ENCODE data around the gene NPAS2. TPM values are rescaled to one million over a fixed set of nuclear protein-coding genes. Genes with fewer than 3 reads are reported as not detected.

The NPAS2 gene
- total and polyA plus RNA-seq, 2 donors (not counting 1 experiment from before 2014, with no cell fraction given) = 3.6 to 4.9 TPM

GRCh38 chr2:100802066-100802465 is 17.9 kb upstream of the NPAS2 start:
- DNase-seq (ENCODE audit: low read depth in 2 of 2) = peak in 1 of 2 donors; percentile 56
- no peaks in the 10 kb centered on the region for H3K36me3 ChIP-seq (ENCODE audit: control insufficient read depth, insufficient read depth, low read length)
- TF ChIP-seq EZH2 (IDR thresholded peaks at IDR 0.05; ENCODE audit: low read length, missing control alignments) (no peak), CTCF (conservative IDR thresholded peaks at IDR 0.05 in 1 of 2, IDR thresholded peaks at IDR 0.05 in 1 of 2; ENCODE audit: low read depth in 1 of 2, low read length in 2 of 2) (no peak)
- no peak overlapping the region for H3K27ac ChIP-seq (ENCODE audit: insufficient read depth, low read length)
- H3K79me2 ChIP-seq (ENCODE audit: control insufficient read depth, insufficient read depth, low read length) = no peaks in the 10 kb centered on the region
- peaks cover 2% of the 10 kb centered on the region for H3K27me3 ChIP-seq (ENCODE audit: control insufficient read depth, insufficient read depth, low read length)
- no peak overlapping the region for H3K9ac ChIP-seq (ENCODE audit: insufficient read depth, low read length)
- no peak overlapping the region for H2AFZ ChIP-seq (ENCODE audit: low read length)
- H3K4me2 ChIP-seq (ENCODE audit: extremely low read depth, insufficient read depth, low read length) = no peak overlapping the region
- no peak overlapping the region for H3K4me3 ChIP-seq (replicated peaks in 1 of 4; ENCODE audit: control extremely low read depth in 1 of 4, insufficient read depth in 1 of 4, low read depth in 3 of 4, low read length in 4 of 4)
- no peaks in the 10 kb centered on the region for H4K20me1 ChIP-seq (ENCODE audit: control insufficient read depth, extremely low read depth, insufficient read depth, low read length)
- no peaks in the 10 kb centered on the region for H3K4me1 ChIP-seq (ENCODE audit: control insufficient read depth, extremely low read depth, insufficient read depth, low read length)
- H3K9me3 ChIP-seq (ENCODE audit: control insufficient read depth, insufficient read depth, low read depth, low read length) = no peaks in the 10 kb centered on the region

- Histone ChIP-seq H3K4me2 (ENCODE audit: extremely low read depth, insufficient read depth, low read length) (no peak overlapping the region), H4K20me1 (ENCODE audit: control insufficient read depth, extremely low read depth, insufficient read depth, low read length) (no peaks in the 10 kb centered on the region), H3K4me3 (replicated peaks in 1 of 4; ENCODE audit: control extremely low read depth in 1 of 4, insufficient read depth in 1 of 4, low read depth in 3 of 4, low read length in 4 of 4) (no peak overlapping the region), H3K79me2 (ENCODE audit: control insufficient read depth, insufficient read depth, low read length) (no peaks in the 10 kb centered on the region), H3K27ac (ENCODE audit: insufficient read depth, low read length) (no peak overlapping the region), H3K36me3 (ENCODE audit: control insufficient read depth, insufficient read depth, low read length) (no peaks in the 10 kb centered on the region), H3K4me1 (ENCODE audit: control insufficient read depth, extremely low read depth, insufficient read depth, low read length) (no peaks in the 10 kb centered on the region), H2AFZ (ENCODE audit: low read length) (no peak overlapping the region), H3K27me3 (ENCODE audit: control insufficient read depth, insufficient read depth, low read length) (no peaks in the 10 kb centered on the region), H3K9ac (ENCODE audit: insufficient read depth, low read length) (no peak overlapping the region), H3K9me3 (ENCODE audit: control insufficient read depth, insufficient read depth, low read depth, low read length) (no peaks in the 10 kb centered on the region)
- DNase-seq (ENCODE audit: low read depth in 2 of 2) = no peak
- TF ChIP-seq EZH2 (IDR thresholded peaks at IDR 0.05; ENCODE audit: low read length, missing control alignments) (no peak), CTCF (conservative IDR thresholded peaks at IDR 0.05 in 1 of 2, IDR thresholded peaks at IDR 0.05 in 1 of 2; ENCODE audit: low read depth in 1 of 2, low read length in 2 of 2) (no peak)
These were observed 16.6 kb upstream of the NPAS2 start for GRCh38 chr2:100803334-100803733.

- TF ChIP-seq EZH2 (IDR thresholded peaks at IDR 0.05; ENCODE audit: low read length, missing control alignments) (no peak), CTCF (conservative IDR thresholded peaks at IDR 0.05 in 1 of 2, IDR thresholded peaks at IDR 0.05 in 1 of 2; ENCODE audit: low read depth in 1 of 2, low read length in 2 of 2) (no peak)
- DNase-seq (ENCODE audit: low read depth in 2 of 2) = no peak
- no peaks in the 10 kb centered on the region for H3K79me2 ChIP-seq (ENCODE audit: control insufficient read depth, insufficient read depth, low read length)
- no peaks in the 10 kb centered on the region for H3K9me3 ChIP-seq (ENCODE audit: control insufficient read depth, insufficient read depth, low read depth, low read length)
- H3K36me3 ChIP-seq (ENCODE audit: control insufficient read depth, insufficient read depth, low read length) = no peaks in the 10 kb centered on the region
- peaks cover 3% of the 10 kb centered on the region for H3K27me3 ChIP-seq (ENCODE audit: control insufficient read depth, insufficient read depth, low read length)
- H3K4me2 ChIP-seq (ENCODE audit: extremely low read depth, insufficient read depth, low read length) = no peak overlapping the region
- no peak overlapping the region for H3K9ac ChIP-seq (ENCODE audit: insufficient read depth, low read length)
- H2AFZ ChIP-seq (ENCODE audit: low read length) = no peak overlapping the region
- no peaks in the 10 kb centered on the region for H4K20me1 ChIP-seq (ENCODE audit: control insufficient read depth, extremely low read depth, insufficient read depth, low read length)
- no peak overlapping the region for H3K27ac ChIP-seq (ENCODE audit: insufficient read depth, low read length)
- no peak overlapping the region for H3K4me3 ChIP-seq (replicated peaks in 1 of 4; ENCODE audit: control extremely low read depth in 1 of 4, insufficient read depth in 1 of 4, low read depth in 3 of 4, low read length in 4 of 4)
- H3K4me1 ChIP-seq (ENCODE audit: control insufficient read depth, extremely low read depth, insufficient read depth, low read length) = no peaks in the 10 kb centered on the region
These were observed 13.4 kb upstream of the NPAS2 start for GRCh38 chr2:100806550-100806949.
